Endothelial cell of umbilical vein (primary cell): ENCODE measurements around the gene METTL25. TPM values are rescaled to one million over a fixed set of nuclear protein-coding genes. Genes with fewer than 3 reads are reported as not detected.
A peak's percentile ranks its signal among the peaks of the same experiment; 100 is the strongest.

ENCODE experiments used
- BruUV-seq: library from RNA; stranded (reverse); fragments of 400-500 nt; replicated peaks from 2 replicates; lab custom pipeline; 2021; lab: Mats Ljungman, UMichigan
- CTCF ChIA-PET: fragments of 300-600, 350-600 bp; sonication (Branson Sonifier 250); formaldehyde crosslinking; loops from one replicate; lab custom pipeline; 2021; ENCODE audit warnings: antibody characterized with exemption, inconsistent platforms; lab: Charles Lee
- POLR2A ChIA-PET: fragments of 300-600, 350-600 bp; sonication (Branson Sonifier 250); formaldehyde crosslinking; loops from one replicate; lab custom pipeline; 2021; ENCODE audit warnings: antibody characterized with exemption, inconsistent platforms; lab: Charles Lee
- DNase-seq: peaks from one replicate; pipeline ENCODE4 v3.0.0-alpha.2; 2011; ENCODE audit warnings: low read depth, low spot score
- FAIRE-seq: peaks from 2 replicates; lab custom pipeline; 2011; peaks lifted over from hg19 to GRCh38; lab: Jason Lieb, UNC
- H2AFZ ChIP-seq: 2 replicates; pipeline ENCODE4 v1.6.0; 2012; ENCODE audit warnings: low read depth, low read length, control low read depth, inconsistent platforms
- H3K27ac ChIP-seq: 2 replicates; pipeline ENCODE4 v1.5.1; 2011; ENCODE audit warnings: low read depth, mild to moderate bottlenecking, control low read depth, low read length, moderate library complexity; ENCODE audit not compliant: insufficient read depth
- H3K27me3 ChIP-seq, 2 experiments: 2 replicates each; pipeline versions ENCODE4 v1.6.0 to v1.6.1; 2011; ENCODE audit warnings: low read length in 2 of 2, mixed read lengths in 1 of 2; ENCODE audit not compliant: control insufficient read depth in 2 of 2, insufficient read depth in 2 of 2
- H3K36me3 ChIP-seq, 2 experiments: 2 replicates in 1 of 2; 3 replicates in 1 of 2; pipeline ENCODE4 v1.5.1; 2011; ENCODE audit warnings: low read length in 2 of 2, mild to moderate bottlenecking in 1 of 2, moderate library complexity in 1 of 2; ENCODE audit not compliant: control insufficient read depth in 2 of 2, insufficient read depth in 2 of 2; ENCODE audit errors: extremely low read depth in 1 of 2
- H3K4me1 ChIP-seq: 3 replicates; pipeline ENCODE4 v1.5.1; 2011; ENCODE audit warnings: mild to moderate bottlenecking, low read length; ENCODE audit not compliant: control insufficient read depth, insufficient read depth; ENCODE audit errors: extremely low read depth
- H3K4me2 ChIP-seq: 2 replicates; pipeline ENCODE4 v1.6.1; 2011; ENCODE audit warnings: low read length, control low read depth, mixed read lengths; ENCODE audit not compliant: insufficient read depth
- H3K4me3 ChIP-seq, 3 experiments: fragments of 200-600 bp in 1 of 3; sonication (generic), shearing (Covaris generic) in 1 of 3; replicated peaks in 1 of 3; 2 replicates each; pipeline ENCODE4 v1.5.1; 2011 to 2016; ENCODE audit warnings: control low read depth in 3 of 3, low read length in 3 of 3, mild to moderate bottlenecking in 2 of 3, inconsistent platforms in 1 of 3, low read depth in 1 of 3, moderate library complexity in 1 of 3; ENCODE audit not compliant: insufficient read depth in 1 of 3
- H3K79me2 ChIP-seq: 2 replicates; pipeline ENCODE4 v1.6.0; 2012; ENCODE audit warnings: low read length, inconsistent platforms; ENCODE audit not compliant: control insufficient read depth, insufficient read depth
- H3K9ac ChIP-seq: replicated peaks from 2 replicates; pipeline ENCODE3; 2011; ENCODE audit warnings: low read length, control low read depth; ENCODE audit not compliant: insufficient read depth; ENCODE audit errors: extremely low read depth
- H3K9me1 ChIP-seq: replicated peaks from 3 replicates; pipeline ENCODE4 v1.6.0; 2011; ENCODE audit warnings: mild to moderate bottlenecking, low read length; ENCODE audit not compliant: control insufficient read depth, insufficient read depth; ENCODE audit errors: extremely low read depth
- H3K9me3 ChIP-seq: replicated peaks from 2 replicates; pipeline ENCODE4 v1.5.1; 2012; ENCODE audit warnings: low read length, inconsistent platforms; ENCODE audit not compliant: control insufficient read depth, insufficient read depth
- H4K20me1 ChIP-seq: replicated peaks from 2 replicates; pipeline ENCODE3; 2011; ENCODE audit warnings: mild to moderate bottlenecking, low read length; ENCODE audit not compliant: control insufficient read depth, insufficient read depth; ENCODE audit errors: extremely low read depth
- EZH2 ChIP-seq: IDR thresholded peaks from 2 replicates; pipeline ENCODE4 v1.6.1; 2012; ENCODE audit warnings: borderline replicate concordance, low read depth, mild to moderate bottlenecking, moderate library complexity, low read length, inconsistent platforms; ENCODE audit not compliant: severe bottlenecking
- FOS ChIP-seq: IDR thresholded peaks from 2 replicates; pipeline ENCODE4 v1.6.1; 2011; ENCODE audit warnings: mild to moderate bottlenecking, low read length, moderate library complexity, borderline replicate concordance; ENCODE audit not compliant: insufficient read depth
- GATA2 ChIP-seq: IDR thresholded peaks from 2 replicates; pipeline ENCODE4 v1.7.0; 2011; ENCODE audit warnings: low read depth, mild to moderate bottlenecking, moderate library complexity, mixed read lengths, low read length; ENCODE audit not compliant: insufficient read length, insufficient read depth
- JUN ChIP-seq: IDR thresholded peaks from 2 replicates; pipeline ENCODE4 v1.6.1; 2011; ENCODE audit warnings: borderline replicate concordance, low read depth; ENCODE audit not compliant: insufficient read length, insufficient read depth
- MYC ChIP-seq: IDR thresholded peaks from one replicate; pipeline ENCODE4 v1.6.1; 2011; ENCODE audit warnings: mild to moderate bottlenecking, low read depth, low read length
- POLR2A ChIP-seq: IDR thresholded peaks from 2 replicates; pipeline ENCODE4 v1.6.1; 2012; ENCODE audit warnings: low read depth, mild to moderate bottlenecking, control low read depth, low read length
- POLR2AphosphoS5 ChIP-seq: IDR thresholded peaks from 2 replicates; pipeline ENCODE4 v1.6.1; 2012; ENCODE audit warnings: low read depth, mild to moderate bottlenecking, control low read depth, low read length, moderate library complexity; ENCODE audit not compliant: insufficient read depth
- dilution Hi-C: fragments of 300-500 bp; cut with MboI; formaldehyde crosslinking; loops from one replicate; pipeline ENCODE4 v1.15.0; 2019; ENCODE audit warnings: low sequenced_read_pairs; ENCODE audit not compliant: extremely low pct_ligation_motif_present
- intact Hi-C: fragments of 100-400 bp; cut with micrococcal nuclease; formaldehyde crosslinking; loops from one replicate; pipeline ENCODE4 v1.10.0; 2022
- polyA plus RNA-seq, 4 experiments: library from polyadenylated mRNA; depleted of rRNA in 3 of 4; stranded (reverse) in 3 of 4; unstranded in 1 of 4; fragments of >200 nt; gene quantifications; 2 replicates each; pipeline versions ENCODE4 v1.2.1 to v1.2.3, GENCODE V29; 2011 to 2012; ENCODE audit warnings: missing spikeins in 1 of 4
- total RNA-seq: library from RNA; stranded (reverse); gene quantifications from 2 replicates; pipeline ENCODE4 v1.2.3, GENCODE V29; 2021
- TF ChIP-seq, protein P1 (sequence below): IDR thresholded peaks from 2 replicates; pipeline ENCODE4 v1.6.1; 2011; ENCODE audit not compliant: insufficient read depth, insufficient read length
- TF ChIP-seq, protein P2 (sequence below), 2 donors: IDR thresholded peaks; 1 replicate in 1 of 2; 2 replicates in 1 of 2; pipeline ENCODE4 v1.5.1; 2011; ENCODE audit warnings: low read length in 2 of 2, mild to moderate bottlenecking in 2 of 2, moderate library complexity in 2 of 2, control low read depth in 1 of 2, inconsistent platforms in 1 of 2, low read depth in 1 of 2; ENCODE audit not compliant: insufficient read depth in 1 of 2; ENCODE audit errors: extremely low read depth in 1 of 2

The METTL25 gene
- total and polyA plus RNA-seq, 2 donors (not counting 3 experiments of a cell fraction or from before 2014, with no cell fraction given) = 6.5 to 8.5 TPM

DNA sequence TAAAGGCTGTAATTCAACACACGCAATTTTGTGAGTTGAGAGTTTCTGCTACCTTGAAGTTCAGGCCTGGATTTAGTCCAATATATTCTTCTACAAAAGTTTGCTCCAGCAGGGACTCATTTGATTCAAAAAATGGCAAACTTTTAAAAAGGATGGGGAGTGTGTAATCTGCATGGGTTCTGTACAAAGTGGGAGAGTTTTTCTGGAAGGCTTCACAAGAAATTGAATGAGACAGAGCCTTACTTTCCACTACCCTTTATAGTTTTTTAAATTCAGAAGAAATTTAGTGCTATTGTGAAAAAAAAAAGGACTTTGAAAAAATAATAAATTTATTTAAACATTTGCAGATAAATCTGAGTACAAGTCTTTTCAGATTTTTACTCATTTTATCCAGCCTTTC is 116.9 kb downstream of the METTL25 start:
- H3K9me3 ChIP-seq = no peaks in the 10 kb centered on the region
- FAIRE-seq (no peak), DNase-seq (no peak)
- H3K79me2 ChIP-seq = no peaks in the 10 kb centered on the region
- H3K9me1 ChIP-seq = no peaks in the 10 kb centered on the region
- intact Hi-C loops (loop anchor here (5.0 kb wide), 1 partner anchor 68 kb away; no protein-coding TSS in a partner anchor), dilution Hi-C loops (no loop called here)
- no peaks in the 10 kb centered on the region for H4K20me1 ChIP-seq
- ChIA-PET POLR2A (no interaction called here), CTCF (no interaction called here)
- peaks cover 26% of the 10 kb centered on the region for H3K4me1 ChIP-seq
- H3K27me3 ChIP-seq = no peaks in the 10 kb centered on the region
- peak overlapping the region; percentile 83 for H3K4me2 ChIP-seq
- peak overlapping the region in 1 of 3 experiments; percentile 29 for H3K4me3 ChIP-seq
- H2AFZ ChIP-seq = peak overlapping the region; percentile 84
- TSS peak; percentile 72 for BruUV-seq
- peak overlapping the region; percentile 90 for H3K27ac ChIP-seq
- peak overlapping the region; percentile 30 for H3K9ac ChIP-seq
- TF ChIP-seq MYC (no peak), GATA2 (no peak), EZH2 (no peak), POLR2AphosphoS5 (no peak), POLR2A (no peak), FOS (no peak), JUN (no peak)
- TF ChIP-seq, protein P1, sequence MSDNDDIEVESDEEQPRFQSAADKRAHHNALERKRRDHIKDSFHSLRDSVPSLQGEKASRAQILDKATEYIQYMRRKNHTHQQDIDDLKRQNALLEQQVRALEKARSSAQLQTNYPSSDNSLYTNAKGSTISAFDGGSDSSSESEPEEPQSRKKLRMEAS = no peak
- TF ChIP-seq, protein P2, sequence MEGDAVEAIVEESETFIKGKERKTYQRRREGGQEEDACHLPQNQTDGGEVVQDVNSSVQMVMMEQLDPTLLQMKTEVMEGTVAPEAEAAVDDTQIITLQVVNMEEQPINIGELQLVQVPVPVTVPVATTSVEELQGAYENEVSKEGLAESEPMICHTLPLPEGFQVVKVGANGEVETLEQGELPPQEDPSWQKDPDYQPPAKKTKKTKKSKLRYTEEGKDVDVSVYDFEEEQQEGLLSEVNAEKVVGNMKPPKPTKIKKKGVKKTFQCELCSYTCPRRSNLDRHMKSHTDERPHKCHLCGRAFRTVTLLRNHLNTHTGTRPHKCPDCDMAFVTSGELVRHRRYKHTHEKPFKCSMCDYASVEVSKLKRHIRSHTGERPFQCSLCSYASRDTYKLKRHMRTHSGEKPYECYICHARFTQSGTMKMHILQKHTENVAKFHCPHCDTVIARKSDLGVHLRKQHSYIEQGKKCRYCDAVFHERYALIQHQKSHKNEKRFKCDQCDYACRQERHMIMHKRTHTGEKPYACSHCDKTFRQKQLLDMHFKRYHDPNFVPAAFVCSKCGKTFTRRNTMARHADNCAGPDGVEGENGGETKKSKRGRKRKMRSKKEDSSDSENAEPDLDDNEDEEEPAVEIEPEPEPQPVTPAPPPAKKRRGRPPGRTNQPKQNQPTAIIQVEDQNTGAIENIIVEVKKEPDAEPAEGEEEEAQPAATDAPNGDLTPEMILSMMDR (IDR thresholded peaks at IDR 0.05; ENCODE audit: extremely low read depth in 1 of 2, insufficient read depth in 1 of 2, low read depth in 1 of 2, low read length in 2 of 2) = no peak
- peaks cover 0 to 4% of the 10 kb centered on the region in 2 experiments for H3K36me3 ChIP-seq
